GM19099 (cell line): ENCODE results near the gene MARCHF11.

Source experiments
- POLR2A ChIP-seq: IDR thresholded peaks from 3 replicates; pipeline ENCODE4 v1.6.1; 2011; ENCODE audit warnings: low read depth; ENCODE audit not compliant: insufficient read length; ENCODE audit errors: extremely low read depth

Gene MARCHF11, protein sequence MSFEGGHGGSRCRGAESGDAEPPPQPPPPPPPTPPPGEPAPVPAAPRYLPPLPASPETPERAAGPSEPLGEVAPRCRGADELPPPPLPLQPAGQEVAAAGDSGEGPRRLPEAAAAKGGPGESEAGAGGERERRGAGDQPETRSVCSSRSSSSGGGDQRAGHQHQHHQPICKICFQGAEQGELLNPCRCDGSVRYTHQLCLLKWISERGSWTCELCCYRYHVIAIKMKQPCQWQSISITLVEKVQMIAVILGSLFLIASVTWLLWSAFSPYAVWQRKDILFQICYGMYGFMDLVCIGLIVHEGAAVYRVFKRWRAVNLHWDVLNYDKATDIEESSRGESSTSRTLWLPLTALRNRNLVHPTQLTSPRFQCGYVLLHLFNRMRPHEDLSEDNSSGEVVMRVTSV

DNA sequence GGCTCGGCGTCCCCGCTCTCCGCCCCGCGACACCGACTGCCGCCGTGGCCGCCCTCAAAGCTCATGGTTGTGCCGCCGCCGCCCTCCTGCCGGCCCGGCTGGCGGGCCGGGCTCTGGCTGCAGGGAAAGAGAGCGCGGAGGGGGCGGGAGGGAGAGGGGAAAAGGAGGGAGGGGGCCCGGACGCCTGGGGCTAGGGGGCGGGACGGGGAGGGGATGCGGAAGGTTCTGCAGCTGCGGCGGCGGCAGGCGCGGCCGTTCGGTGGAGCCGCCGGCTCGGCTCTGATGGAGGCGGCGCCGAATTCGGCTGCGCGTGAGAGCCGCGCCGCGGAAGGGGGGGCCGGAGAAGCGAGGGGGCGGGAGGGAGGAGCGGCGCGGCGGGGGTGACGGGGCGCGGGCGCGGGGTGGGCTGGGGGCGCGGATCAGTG, at the start of gene MARCHF11:
Gene MARCHF11, minus strand, starts transcription at position 281 of the 425 bp plus-strand sequence. Its CDS starts 216 bp downstream, at position 65.
- TF ChIP-seq POLR2A = no peak

DNA sequence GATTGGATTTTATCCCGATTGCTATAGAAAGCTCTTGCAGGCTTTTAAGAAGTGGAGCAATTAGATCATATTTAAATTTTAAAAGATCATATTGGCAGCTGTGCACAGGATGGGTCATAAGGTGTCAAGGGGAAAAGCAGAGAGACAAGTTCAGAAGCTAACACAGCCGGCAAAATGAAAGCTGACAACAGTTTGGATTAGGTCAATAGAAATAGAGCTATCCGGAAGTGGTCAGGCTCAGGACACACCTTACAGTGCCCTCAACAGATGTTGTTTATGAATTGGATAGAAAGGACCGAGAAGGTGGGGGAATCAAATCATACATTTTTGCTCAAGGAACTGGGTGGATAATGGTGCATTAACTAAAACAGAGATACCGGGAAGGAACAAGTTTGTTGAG, 46.3 kb upstream of the MARCHF11 start:
- TF ChIP-seq POLR2A = no peak

DNA sequence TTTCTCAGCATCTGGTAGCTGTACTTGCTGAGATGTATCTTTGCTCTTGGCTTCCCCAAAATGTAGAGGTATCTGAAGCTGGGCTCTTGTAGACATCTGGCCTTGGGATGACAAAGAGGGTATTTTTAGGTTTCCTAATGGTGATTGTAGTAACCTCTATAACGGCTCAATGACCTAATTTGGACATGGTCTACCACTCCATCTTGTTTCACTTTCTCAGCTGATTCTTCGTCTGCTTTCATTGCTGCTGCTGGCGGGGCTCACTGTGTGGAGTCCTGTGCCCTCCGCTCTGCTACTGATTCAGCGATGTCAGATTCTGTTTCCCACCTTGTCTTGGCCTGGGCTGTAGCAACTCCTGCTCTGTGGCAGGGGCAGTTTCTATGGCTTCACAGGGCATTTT, 12.7 kb upstream of the MARCHF11 start:
- no peak for TF ChIP-seq POLR2A

DNA sequence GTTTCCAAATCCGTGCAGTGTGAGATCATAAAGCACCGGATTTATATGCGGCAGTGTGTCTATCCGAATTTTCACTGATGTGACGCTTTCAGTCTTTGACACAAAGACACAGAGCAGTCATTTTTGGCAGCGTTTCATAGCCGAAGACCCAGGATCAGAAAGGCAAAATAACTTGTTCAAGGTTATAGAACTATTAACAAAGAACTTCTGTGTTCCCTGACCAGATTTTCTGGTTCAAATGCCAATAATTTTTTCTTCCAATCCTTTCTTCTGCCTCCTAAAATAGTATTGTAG, 1.1 kb upstream of the MARCHF11 start:
- TF ChIP-seq POLR2A = no peak

DNA sequence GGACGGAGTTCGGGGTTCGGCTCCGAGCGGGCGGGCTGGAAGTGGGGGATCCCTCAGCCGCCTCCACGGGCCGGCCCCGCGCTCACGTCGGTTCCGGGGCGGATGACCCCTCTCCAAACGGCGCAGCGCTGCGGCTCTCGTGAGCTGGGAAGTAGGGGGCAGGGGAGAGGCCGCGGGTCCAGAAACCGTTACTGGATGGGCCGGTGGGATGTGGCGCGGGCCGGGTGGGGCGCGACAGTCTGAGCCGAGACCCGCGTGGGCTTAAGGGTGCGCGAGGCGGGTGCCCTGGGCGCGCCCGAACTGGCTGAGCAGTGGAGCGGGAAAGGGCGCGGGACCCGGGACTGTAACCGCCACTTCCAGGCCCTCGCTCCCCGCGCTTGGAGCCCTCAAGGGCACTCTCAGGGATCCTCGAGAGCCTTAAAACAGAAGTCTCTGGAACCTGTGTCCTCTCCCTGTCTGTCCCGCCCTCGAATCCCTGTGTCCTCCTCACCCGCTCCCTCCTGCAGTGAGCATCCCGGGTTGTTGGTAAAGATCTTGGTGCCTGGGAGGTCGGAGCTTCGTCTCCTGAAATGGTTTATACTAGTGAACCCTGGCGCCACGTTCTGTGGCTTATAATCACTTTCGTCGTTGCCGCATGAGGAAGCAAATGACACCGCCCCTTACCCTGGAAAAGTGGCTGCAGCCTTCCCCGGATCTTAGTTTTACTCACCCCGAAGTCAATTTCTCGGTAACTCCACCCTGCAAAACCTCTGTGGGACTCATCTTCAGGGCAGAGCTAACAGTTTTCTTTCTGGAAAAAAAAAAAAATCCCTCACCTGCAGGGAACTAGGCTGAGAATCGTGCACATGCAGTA, 571 bp upstream of the MARCHF11 start:
- TF ChIP-seq POLR2A = no peak

DNA sequence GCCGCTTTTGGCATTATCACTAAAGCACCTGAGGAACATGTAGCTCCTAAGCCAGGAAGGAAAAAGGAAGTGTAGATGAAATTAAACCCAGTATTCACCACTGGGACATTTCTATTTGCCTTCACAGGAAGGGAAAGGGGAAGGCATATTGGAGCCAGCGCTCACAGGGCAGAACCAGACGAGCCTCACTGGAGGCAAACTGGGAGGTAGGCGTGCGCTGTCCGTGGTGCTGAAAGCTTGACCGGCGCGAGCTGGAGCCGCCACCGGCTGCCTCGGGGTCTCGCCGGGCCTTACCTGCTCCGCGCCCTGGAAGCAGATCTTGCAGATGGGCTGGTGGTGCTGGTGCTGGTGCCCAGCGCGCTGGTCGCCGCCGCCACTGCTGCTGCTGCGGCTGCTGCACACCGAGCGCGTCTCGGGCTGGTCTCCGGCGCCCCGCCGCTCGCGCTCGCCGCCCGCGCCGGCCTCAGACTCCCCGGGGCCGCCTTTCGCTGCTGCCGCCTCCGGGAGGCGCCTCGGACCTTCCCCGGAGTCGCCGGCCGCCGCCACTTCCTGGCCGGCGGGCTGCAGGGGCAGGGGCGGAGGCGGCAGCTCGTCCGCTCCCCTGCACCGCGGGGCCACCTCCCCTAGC, 732 bp downstream of the MARCHF11 start:
- no peak for TF ChIP-seq POLR2A

DNA sequence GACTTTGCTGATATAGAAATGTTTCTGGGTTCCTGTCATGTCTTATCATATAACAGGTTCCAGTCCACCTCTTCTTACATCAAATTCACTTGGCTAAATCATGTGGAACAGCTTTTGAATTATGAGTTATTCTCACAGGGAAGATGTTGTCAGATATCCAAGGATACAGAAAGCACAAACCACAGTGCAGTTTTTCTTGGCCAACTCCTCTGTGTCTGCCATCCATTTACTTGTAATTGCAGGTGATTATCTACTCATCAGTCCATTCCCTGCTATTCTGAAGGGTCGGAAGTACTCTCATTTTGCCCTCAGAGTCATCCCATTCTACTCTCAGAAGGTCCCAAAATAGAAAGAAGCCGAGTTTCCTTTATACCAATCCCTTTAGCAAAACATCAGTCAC, 10.0 kb downstream of the MARCHF11 start:
- no peak for TF ChIP-seq POLR2A

DNA sequence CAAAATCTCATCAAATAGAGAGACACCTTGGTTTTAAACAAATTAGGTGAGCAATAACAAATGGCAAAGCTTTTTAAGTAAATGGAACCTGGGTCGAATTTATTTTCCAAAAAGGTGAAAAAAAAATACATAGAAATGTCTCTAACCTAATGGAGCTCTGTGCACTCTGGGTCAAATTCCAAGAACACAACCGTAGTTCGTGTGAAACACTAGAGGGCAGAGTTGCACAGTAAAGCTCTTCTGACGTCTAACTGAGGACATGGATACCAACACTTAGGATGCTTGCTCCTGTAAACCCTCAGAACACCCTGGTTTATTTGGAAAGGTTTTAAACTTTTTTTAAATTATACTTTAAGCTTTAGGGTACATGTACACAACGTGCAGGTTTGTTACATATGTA, 18.9 kb downstream of the MARCHF11 start:
- TF ChIP-seq POLR2A = no peak

DNA sequence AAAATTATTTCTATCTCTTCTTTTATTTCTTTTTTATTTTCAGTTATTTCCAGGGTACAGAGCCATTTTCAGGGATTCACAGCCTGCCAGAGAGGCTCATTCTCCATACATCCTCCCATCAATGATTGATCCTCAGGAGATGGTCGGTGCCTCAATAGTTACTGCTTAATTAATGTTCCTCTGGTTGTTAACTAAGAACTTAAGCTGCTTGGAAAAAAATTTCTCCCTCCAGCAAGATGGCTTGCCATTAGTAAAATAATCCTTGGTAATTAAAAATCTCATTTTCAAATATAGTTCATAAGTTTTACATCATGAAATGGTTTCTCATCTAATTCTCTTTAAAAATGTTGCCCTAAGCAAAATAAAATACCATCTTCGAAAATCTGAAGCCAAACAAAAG, 20.0 kb downstream of the MARCHF11 start:
- TF ChIP-seq POLR2A = no peak

DNA sequence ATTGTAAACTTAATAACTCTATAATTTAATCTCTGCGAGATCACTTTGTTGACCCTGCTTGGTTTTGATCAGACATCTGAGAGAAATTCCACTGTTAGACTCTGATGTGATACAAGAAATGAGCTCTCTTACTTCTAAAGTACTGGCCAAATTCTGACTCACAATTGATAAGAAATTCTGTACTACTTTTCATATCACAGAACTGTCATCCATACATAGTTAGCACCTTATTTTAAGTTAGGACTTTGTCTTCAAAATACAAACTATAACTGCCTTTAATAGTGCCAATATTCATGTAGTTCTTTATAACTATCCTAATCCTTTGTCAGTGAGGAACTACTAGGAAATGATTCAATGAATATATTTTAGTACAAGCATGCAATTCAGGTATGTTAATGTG, 23.4 kb downstream of the MARCHF11 start:
- TF ChIP-seq POLR2A = no peak

DNA sequence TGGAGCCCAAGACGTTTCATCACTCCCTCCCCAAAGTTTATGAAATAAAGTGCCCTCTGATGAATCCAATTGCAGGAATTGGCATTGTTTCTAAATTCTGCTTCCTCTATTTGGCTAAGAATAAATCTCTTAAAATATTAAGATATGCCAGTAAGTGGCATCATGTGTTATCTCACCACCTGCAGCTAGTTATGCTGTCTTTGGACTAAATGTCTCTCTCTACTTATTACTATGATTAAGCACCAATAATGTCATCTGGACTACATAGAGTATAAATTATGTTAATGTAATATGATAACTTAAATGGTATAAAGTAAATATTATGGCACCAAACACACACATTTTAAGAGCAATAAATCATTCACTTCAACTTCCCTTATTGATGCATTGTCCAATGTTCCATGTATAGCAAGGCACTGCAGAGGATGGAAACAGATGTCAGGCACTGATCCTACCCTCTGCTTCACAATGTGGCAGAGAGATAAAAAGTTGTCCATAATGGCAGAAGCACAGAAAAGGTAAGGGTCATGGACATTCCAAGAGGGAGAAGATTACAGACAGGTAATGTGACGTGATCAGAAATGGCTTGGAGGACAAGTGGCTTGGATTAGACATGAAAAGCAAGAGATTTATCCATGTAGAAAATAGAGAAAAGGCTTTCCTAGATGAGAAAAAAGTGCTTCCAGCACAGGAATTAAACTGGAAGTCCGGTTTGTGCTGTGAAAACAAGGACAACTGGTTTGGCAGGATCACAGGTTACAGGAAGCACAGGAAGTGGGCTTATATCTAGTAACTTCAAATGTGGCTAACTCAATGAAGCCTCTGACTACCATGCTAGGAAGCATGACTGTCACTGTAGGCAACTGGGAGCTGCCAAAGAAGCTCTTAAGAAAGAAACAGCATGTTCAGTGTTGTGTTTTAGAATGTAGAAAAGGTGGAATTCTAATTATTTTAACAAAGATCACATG, 26.7 kb downstream of the MARCHF11 start:
- no peak for TF ChIP-seq POLR2A

DNA sequence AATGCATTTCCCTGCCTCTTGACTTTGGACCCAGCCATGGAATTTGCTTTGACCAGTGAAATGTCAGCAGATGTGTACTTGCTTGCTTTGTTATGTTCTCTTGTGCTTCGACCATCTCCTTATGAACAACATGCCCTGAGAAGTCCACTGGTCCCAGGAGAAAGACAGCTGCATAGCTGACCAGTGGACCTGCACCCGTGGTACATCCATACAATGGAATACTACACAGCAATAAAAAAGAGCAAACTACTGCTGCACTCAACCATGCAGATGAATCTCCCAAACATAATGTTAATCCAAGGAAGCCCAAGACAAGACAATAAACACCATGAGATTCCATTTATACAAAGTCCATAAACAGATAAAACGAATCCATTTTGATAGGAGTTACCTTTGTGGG, 30.0 kb downstream of the MARCHF11 start:
- no peak for TF ChIP-seq POLR2A

DNA sequence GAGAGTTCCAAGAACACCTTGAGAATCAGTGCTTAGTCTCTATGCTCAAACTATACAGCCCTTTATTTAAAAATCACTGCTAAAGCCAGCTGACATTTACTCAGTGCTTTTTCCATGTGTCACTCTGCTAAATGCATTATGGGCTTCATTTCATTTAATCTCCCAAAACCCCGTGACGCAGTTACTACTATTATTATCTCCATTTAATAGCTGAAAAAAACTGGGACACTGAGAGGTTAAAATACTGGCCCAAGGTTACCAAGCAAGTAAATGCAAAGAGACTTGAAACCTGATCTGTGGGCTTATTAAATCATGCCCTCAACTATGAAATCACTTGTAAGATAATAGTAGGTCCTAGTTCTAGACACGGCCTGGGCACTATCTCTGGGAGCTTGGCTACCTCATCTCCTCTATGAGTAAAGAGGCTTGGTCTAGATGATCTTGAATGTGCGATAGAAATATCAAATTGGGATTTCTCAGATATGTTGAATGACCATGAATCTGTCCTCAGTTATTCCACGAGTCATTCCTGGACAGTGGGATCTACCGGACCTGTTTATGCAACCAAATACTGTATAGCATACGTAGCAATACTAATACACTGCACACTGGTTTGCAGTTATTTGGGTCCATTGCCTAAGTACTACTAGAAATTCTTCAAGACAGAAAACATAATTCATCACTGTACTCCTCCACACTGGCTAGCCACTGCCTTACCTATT, 32.3 kb downstream of the MARCHF11 start:
- no peak for TF ChIP-seq POLR2A

DNA sequence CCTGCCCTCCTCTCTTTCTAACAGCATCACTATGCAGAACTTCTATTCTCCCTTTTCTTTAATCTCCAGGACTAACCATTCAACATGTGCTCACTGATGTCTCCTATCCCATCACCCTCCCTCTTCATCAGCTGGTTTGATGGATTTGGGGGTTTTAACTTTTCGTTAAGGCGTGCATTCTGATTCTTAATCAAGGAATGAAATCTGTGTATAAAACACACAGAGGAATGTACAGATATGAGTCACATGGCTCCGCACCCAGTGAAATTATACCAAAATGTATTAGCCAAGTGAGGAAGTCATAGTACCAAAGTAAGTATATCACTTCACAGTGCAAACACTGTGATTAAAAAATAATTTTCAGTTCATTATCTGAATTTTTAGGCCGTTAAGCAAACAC, 35.2 kb downstream of the MARCHF11 start:
- no peak for TF ChIP-seq POLR2A
